Measurements from ENCODE around the gene OR2J2. TPM values are rescaled to one million over a fixed set of nuclear protein-coding genes. Genes with fewer than 3 reads are reported as not detected.

OR2J2 gene
- total RNA-seq, 4 donors from 2014 or later = not detected

Other genes with a start within 250 kb of the OR2J2 start
- gene TRIM27, start 246.9 kb upstream of the OR2J2 start, total RNA-seq = 100 to 1,000 TPM in 1 of 4 donors, 10 to 100 TPM in 3; 27.3 to 237 (median 48.9) TPM
- 1 to 10 TPM in 2 of 4 donors, not detected in 2; 1.1 to 1.9 TPM for gene ZNF311, start 165.6 kb upstream of the OR2J2 start, total RNA-seq
- not detected for gene OR2W1, start 125.7 kb upstream of the OR2J2 start, total RNA-seq
- gene OR2B3, start 83.6 kb upstream of the OR2J2 start, total RNA-seq = not detected
- not detected for gene OR2J1, start 71.4 kb upstream of the OR2J2 start, total RNA-seq
- gene OR2J3, start 62.8 kb upstream of the OR2J2 start, total RNA-seq = not detected
- gene OR14J1, start 130.8 kb downstream of the OR2J2 start, total RNA-seq = not detected
- gene OR5V1, start 198.0 kb downstream of the OR2J2 start, total RNA-seq = not detected
- not detected for gene OR12D3, start 204.4 kb downstream of the OR2J2 start, total RNA-seq
- gene OR12D2, start 224.7 kb downstream of the OR2J2 start, total RNA-seq = not detected
- gene OR12D1, start 244.0 kb downstream of the OR2J2 start, total RNA-seq = not detected

Data from transverse colon (tissue), 4 donors.